T-helper 1 cell treated with Interleukin-12 subunit alpha and Interleukin-12 subunit beta and Interleukin-4 antibody, amounts not matched to agents 30 ng/mL and 1 ng/mL, for 36 hours (primary cell): ENCODE measurements around the gene SPOCK1. TPM values are rescaled to one million over a fixed set of nuclear protein-coding genes. Genes with fewer than 3 reads are reported as not detected.

Experiments used
- intact Hi-C: fragments of 100-400 bp; cut with micrococcal nuclease; formaldehyde crosslinking; loops from one replicate; pipeline ENCODE4 v1.15.1; 2024
- total RNA-seq: library from RNA; stranded (reverse); gene quantifications from 2 replicates; pipeline ENCODE4 v1.2.3, GENCODE V29; 2022

SPOCK1 gene
- total RNA-seq, 1 donor from 2014 or later, result 0.27 TPM

DNA sequence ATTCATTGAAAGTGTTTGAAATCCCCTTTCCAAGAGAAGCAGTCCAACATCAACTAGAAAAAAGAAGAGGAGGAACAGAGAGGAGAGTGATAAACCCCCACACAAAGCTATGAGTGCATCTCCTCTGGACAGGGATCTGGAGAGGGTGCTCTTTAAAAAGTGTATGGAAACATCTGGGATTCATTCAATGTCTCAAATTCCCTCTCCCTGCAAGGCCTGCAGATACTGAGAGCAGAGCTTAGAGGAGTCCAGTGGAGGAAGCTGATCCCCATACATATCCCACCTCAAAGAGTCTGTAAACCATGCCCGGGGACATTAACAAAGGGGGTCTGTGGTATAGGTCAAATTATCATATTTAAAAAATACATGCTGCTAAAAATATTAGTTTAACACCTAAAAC, 2.2 kb downstream of the SPOCK1 start:
- intact Hi-C loops, result no loop called here

DNA sequence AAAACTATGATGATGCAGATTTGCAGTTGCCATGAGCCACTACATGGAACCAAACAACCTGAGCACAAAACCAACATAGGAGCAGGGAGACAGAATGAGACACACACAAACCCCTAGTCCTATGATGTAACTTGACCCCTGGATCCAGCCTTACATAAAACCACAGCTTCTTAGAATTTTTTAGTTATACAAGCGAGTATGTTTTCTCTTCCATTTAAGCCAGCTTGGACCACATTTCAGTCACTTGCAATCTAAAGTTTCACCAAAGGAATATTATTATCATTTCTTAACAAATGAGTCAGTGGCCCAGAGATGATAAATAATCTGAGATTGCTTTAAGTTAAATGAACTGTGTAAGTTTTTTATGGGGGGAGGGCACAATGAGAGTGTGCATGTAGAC, 6.8 kb downstream of the SPOCK1 start:
- intact Hi-C loops, result no loop called here

DNA sequence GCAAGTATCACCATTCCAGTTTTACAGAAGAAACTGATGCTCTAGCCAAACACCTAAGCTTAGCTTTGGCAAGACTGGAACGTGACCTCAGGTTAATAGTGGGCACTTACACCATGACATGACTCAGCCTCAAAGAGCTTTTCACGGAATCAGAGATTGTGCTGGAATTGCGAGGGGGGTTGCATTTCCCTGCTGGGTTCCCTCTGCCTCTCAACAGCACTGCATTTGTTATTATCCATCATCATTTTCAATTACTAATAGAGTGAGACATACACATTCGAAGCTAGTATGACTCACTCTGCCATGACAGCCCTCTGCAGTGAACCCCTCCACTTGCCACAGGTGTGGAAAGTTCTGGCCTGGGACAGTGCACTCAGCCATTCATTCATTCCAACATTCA, 8.0 kb downstream of the SPOCK1 start:
- intact Hi-C loops, result no loop called here

DNA sequence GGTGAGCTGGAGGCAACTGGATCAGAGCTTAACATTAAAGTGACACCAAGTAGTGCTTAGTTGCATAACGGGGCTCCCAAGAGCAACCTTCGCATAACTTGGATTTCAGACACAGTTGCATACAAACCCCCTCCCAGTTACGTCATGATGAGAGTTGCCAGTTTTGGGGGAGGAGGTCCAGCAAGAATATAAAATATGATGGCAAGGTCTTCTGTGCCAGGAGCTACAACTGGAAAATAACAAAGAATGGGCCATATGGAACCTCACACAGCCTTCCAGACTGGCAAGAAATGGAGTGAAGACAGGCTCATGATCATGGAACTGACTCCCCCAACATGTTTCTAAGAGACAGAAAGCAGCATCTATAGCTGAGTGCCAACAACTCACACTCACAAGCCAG, 8.5 kb downstream of the SPOCK1 start:
- intact Hi-C loops, result no loop called here

DNA sequence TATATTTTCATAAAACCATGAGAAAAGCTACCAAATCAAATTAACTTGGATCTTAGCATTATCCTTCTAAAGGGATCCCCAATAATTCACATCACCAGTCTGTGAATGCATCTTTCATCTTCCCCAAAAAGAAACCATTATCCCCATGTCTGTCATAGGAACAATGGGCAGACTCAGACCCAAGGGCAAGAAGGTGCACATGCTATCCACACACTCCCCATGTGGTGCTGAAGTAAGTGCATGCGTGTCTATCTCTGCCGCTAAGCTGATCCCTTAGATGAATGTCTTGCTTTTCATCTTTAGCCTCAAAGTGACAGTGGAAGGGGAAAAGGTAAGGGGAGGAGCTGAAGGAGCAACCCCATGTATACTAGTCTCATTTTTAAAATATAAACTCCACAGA, 10.2 kb downstream of the SPOCK1 start:
- intact Hi-C loops, result no loop called here

DNA sequence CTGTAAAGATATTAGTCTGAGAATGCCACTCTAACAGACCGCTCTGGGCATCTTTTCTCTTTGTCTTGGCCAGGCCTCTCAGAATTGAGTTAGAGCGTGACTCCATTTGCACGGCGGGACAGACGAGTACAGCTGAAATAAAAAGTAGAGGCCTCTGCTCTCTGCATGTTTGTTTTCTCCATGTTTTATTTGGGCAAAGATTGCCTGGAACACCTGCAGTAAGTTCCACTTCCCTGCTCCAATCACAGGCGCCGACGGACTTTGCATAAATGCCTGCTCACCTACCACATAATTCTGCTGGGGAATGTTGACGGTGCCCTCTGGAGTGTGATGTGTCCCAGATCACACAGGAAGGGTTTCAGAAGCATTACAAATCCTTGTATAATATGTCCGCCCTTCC, 10.6 kb downstream of the SPOCK1 start:
- intact Hi-C loops, result no loop called here

DNA sequence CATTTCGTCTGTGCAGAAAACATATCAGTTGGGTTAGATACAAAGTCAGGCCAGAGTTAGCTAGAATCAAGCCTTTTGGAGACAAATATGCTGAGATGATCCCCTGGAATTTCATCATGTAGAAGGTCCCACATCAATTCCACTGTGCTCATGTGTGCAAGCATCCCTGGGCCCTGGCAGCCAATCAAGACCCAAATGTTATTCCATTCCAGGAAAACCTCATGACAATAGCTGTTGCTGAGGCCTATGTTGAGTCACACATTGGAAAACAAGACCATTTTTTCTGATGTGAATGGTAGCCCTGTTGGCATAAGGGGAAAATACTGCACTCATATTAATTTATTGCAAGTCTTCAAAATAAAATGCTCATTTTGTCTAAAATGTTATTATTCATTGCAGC, 11.5 kb downstream of the SPOCK1 start:
- intact Hi-C loops, result no loop called here

DNA sequence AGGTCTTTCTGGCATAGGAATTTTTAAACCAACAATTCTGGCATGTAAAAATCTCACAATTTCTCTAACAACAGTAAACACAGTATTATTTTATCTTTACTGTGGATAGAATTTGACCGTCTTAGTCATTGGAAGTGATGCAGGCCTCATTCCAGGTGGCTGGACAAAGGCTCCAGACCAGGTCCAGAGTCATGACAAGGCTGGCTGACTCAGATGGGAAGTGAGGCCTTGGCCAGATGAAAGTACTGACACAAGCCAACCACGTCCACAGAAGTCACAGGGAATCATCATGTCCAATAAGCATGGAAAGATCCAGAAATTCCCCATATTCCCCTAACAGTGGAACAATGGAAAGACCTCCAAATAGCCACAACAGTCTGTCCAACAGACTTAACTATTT, 12.4 kb downstream of the SPOCK1 start:
- intact Hi-C loops, result no loop called here

DNA sequence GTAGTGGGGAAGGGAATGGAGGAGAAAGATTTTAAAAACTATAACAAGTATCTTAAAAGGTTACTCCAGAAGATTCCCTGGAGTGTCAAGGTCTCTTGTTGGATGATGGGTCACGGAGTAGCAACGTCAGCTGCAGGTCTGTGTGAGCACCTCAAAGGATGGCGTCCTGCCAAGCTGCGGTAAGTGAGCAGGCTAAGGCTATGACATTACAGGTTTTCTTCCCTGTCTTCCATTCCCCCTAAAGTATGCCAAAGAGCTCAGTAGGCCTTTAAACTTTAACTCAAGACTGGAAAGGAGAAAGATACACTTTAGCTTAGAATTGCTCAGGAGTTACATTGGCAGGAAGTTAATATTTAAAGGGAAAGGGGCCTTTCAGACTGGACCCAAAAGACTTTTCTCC, 17.5 kb downstream of the SPOCK1 start:
- intact Hi-C loops, result no loop called here

DNA sequence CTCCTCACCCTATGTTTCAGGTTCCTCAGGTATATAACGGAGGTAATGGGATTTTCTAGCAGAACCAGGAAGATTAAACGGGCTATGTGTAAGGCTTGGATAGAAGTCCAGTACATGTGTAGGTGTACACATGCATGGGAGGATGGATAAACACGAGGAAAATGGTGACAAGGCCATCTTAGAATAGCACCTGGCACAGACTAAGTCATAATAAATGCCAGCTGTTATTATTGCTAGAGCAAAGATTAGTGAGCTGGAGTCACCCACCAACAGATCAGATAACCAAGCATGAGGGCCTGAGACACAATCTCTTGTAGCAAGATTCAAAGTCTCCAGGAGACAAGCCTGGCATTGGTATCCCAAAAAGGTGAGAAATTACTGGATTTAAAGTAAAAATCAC, 21.1 kb downstream of the SPOCK1 start:
- intact Hi-C loops, result no loop called here

DNA sequence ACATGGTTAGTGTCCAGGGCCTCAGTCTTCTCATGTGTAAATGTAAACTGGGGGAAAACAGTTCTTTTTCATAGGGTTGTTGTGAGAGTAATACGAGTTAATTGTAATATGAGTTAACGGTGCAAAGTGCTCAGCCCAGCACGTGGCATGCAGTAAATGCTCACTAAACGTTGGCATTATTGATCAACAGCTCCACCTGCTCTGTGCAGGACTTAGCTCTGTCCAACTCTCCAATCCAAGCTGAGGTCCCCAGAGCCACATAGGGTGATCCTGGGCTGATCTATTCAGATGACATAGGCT, 28.3 kb downstream of the SPOCK1 start:
- intact Hi-C loops, result no loop called here

DNA sequence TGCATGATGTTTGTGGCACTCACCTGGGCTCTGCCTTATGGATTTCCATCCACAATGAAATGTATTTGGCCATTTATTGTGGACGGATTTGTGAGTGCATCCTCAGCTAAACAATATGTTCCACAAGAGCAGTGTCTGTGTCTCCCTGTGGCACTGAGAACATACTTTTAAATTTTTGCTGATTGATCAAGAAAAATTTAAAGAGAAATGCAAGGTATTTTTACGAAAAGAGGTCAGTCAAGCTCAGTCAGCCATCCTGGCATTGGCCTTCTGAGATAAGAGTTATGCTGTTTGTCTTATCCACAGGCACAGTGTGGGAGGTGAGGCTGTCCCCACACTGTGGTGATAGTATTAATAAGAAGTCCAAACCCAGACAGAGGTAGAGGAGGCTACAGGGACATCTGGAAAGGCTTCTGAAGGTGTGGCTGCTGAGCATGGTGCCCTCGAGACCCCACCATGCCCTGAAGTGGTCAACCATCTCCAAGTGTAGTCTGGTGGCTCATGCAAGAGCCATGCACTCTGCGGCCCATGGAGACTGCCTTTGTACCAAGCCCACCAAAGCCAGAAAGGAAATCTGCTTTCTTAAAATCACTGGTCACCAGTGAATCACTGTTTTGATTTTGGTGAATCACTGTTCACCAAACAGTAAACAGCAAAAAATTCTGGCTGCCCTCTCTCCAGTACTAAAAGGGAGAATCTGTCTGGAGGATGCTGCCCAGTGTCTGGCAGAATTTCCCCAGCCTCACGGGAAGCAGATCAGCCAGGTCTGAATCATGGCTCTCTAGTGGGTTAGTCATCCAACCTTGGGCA, 28.8 kb downstream of the SPOCK1 start:
- intact Hi-C loops, result no loop called here

DNA sequence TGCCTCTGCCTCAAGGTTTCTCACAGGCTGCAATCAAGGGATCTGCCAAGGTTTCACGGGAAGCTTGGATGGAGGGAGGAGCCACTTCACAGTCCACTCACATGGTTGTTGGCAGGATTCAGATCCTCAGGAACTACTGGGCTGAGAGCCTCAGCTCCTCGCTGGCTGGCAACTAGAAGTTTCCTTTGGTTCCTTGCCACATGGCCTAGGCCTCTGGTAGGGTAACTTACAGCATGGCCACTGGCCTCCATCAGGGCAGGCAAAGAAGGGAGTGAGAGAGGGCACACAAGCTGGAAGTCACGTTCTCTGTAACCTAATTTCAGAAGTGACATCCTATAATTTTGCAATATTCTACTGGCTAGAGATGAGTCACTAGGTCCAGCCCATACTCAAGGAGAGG, 32.2 kb downstream of the SPOCK1 start:
- intact Hi-C loops, result no loop called here

DNA sequence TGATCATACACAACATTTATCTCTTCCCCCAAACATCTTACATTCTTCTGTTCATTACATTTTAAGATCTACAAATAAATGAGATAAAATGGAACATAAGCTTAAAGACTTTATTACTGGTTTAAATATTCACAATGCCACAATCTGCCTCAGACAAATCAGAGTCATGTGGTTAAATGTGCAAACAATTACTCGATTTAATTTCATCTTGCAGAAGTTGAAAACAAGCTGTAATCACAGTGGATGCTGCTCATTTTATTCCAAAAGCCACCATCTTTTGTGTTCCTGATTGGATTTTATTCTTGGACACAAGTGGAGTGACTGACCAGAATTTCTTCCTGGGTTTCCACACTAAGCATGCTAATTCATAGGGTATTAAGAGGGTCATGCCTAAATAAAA, 33.2 kb downstream of the SPOCK1 start:
- intact Hi-C loops, result no loop called here

DNA sequence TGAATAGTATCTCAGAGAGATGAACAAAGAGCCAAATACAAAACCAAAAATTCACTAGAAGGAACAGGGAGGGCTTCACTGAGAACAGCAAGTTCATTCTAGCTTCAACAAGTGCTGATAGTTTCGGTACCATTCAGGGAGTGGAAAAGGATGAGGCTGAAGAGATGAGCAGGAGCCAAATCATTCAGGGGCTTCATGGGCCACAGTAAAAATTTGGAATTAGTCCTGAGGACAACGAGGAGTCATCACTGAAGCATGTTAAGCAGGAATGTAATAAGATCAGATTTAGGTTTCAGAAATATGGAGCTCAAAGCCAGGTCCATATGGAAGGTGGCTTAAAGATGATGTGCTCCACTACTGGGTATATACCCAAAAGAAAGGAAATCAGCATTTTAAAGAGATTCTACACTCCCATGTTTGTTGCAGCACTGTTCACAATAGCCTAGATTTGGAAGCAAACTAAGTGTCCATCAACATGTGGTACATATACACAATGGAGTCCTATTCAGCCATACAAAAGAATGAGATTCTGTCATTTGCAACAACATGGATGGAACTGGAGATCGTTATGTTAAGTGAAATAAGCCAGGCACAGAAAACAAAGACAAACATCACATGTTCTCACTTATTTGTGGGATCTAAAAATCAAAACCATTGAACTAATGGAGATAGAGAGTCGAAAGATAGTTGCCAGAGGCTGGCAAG, 36.2 kb downstream of the SPOCK1 start:
- intact Hi-C loops, result no loop called here

DNA sequence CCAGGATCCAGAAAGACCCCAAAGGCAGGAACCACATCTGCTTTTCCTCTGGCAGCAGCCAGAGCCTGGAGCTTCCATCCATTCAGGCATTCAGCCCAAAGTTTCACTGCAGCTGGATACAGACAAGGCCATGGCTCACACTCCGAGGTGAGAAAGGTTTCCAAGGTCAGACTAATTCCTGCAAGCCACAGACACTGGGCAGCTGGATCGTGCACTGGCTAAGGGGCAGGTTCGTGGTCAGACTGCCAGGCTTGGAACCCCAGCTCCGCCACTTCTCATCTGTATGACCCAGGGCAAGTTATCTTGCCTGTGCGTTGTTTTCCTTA, 36.9 kb downstream of the SPOCK1 start:
- intact Hi-C loops, result no loop called here

DNA sequence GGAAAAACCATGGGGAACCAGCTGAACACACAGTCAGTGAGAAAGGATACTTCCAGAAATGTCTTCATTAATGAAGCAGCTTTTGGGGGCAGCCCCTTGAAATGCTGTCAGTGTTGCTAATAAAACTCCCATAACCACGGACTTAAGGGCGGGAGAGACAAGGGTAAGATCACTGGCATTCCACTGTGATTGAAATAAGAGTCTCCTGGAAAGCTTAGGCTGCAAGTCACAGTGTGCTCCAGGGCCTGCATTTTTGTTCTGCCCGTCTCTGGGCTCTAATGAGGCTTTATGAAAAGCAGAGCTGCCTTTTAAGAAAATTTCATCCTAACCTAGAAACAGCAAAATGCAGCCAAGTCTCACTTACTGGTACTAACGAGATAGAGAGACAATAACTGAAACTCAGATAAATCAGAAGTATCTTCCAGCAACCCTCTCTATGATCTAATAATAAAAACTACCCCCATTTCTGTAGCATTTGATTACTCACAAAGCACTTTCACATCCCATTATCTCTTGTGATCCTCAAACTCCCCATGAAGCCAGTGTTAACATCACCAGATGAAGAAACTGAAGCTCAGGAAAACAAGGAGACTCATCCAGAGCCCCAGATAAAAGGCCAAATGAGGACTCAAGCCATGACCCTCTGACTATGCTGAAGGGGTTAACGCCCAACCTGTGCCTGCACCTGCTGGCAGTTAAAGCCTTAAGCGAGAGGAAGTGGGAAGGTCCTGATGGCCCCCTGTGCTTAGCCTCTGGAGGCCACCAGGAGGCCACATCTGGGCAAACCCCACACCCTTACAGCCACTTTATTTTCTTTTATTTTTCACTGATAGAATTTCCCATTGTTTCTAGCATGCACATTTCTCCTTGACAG, 37.5 kb downstream of the SPOCK1 start:
- intact Hi-C loops, result no loop called here

DNA sequence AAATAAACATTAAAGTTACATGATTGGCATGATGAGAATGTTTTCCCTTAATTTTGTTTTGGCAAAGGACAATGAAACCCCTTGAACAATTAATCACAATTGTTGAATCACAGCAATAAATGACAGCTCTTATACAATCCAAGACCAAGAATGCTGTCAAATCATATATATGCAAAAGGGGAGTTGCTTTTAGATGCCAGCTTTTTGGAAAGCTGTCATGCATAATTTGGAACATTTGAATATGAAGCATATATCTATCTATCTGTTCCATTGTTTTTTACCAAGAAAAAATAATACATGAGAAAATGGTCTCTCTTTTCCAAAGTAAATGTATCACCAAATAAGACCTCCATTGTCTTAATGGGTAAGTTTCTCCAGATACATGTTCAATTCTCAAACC, 44.5 kb downstream of the SPOCK1 start:
- intact Hi-C loops, result no loop called here

DNA sequence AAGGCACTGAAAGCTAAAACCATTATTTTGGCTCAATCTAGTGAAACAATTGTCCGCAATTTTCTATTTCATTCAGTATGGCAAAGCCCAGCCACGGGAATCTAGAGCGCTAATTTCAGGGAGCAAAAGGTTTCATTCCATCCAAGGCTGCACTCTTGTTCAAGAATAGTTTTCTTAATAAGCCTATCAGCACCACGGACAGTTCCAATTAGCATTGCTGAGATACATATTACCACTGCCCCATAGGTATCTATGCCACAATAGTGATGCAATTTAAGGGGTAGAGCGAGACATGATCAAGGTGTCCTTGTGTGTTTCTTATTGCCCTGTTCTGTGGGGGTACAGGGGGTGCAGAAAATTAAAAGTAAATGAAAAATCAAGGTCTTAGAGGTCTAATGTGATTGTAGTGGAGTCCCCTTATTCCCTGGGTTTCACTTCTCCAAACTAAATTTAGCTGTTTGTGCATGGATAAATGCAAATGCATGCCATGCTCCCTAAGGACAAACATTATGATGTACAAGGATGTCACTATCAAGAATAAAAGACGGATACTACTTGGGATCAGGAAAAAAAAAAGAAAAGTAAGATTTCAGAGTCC, 45.5 kb downstream of the SPOCK1 start:
- intact Hi-C loops, result no loop called here

DNA sequence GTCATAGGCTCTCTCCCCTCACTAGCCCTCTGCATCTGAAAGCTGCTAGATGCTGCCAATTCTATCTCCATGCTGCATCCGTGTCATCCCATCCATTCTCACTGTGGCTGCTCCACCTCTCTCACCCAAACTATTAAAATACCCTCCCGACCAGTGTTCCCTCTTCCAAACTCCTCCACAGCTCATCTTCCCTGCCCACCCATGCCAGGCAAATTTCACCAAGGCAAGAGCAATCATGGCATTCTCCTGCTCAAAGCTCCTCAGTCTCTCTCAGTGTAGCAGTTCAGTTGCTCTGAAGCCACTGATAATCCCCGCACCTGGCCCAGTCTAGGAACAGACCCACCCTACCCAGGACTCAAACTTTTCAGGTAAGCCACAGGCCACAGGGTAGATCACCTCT, 48.4 kb downstream of the SPOCK1 start:
- intact Hi-C loops, result no loop called here

DNA sequence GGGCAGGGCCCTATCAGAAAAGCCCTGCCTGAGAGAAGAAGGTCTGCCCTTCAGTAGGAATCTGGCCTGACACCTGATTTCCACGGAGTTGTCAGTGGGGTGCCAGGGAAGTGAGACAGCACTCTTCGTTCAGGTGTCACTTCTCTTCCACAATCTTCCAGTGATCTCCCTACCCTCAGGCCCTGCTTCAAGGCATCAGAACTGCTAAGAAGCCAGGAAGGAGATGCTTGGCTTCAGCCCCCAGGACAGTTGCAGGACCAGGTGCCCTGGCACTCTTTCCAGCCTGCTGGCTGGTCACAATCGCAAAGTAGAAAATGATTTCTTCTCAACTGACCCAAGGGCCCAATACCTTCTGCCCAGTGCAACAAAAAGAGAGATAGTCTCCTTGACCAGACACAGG, 50.3 kb downstream of the SPOCK1 start:
- intact Hi-C loops, result no loop called here

DNA sequence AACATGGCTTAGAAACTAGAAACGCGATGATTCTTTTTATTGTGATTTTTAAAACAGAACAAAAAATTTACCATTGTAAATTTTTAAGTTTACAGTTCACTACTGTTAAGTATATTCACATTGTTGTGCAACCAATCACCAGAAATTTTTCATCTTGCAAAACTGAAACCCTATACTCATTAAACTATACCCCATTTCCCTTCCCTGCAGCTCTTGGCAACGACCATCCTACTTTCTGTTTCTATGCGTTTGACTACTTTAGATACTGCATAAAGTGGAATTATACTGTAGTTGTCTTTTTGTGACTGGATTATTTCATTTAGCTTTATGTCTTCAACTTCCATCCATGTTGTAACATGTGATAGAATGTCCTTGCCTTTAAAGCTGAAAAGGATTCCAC, 52.5 kb downstream of the SPOCK1 start:
- intact Hi-C loops, result no loop called here
